Measurements from ENCODE around the gene ATRNL1. TPM values are rescaled to one million over a fixed set of nuclear protein-coding genes. Genes with fewer than 3 reads are reported as not detected.

Gene ATRNL1
- total and polyA plus RNA-seq, 12 donors: 4.8 to 217 (median 92.4) TPM

DNA sequence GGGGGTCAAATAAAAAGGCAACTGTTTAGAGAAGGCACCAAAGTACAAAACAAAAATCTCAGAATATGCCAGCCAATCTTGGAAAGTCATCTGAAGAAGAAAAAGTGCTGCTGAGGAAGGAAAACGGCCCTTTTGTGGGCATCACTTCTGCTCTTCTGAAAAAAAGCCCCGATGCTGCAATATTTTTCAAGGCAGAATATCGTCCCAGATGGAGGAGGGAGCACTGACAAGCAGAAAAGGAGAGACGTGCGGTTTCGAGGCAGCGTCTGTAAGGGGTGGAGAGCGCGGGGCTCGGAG is 959 bp upstream of the ATRNL1 start:
- H3K4me1 ChIP-seq (replicated peaks in 1 of 2): peaks cover 0 to 9% of the 10 kb centered on the region in 2 donors
- peak overlapping the region in 4 of 5 donors; percentile 74 to 97 (median 82) for H3K27ac ChIP-seq
- no peaks in the 10 kb centered on the region for H3K27me3 ChIP-seq
- 0 to 3% (median 2%) methylated on average over 10 of the region's 10 CpGs for WGBS, 4 donors
- H3K4me3 ChIP-seq: peak overlapping the region in 3 of 4 donors; percentile 46 to 88 (median 69)
- H3K9me3 ChIP-seq (replicated peaks in 1 of 3): no peaks in the 10 kb centered on the region
- no peaks in the 10 kb centered on the region for H3K36me3 ChIP-seq (replicated peaks in 1 of 2)
- no peak for DNase-seq
- TF ChIP-seq, protein P1, sequence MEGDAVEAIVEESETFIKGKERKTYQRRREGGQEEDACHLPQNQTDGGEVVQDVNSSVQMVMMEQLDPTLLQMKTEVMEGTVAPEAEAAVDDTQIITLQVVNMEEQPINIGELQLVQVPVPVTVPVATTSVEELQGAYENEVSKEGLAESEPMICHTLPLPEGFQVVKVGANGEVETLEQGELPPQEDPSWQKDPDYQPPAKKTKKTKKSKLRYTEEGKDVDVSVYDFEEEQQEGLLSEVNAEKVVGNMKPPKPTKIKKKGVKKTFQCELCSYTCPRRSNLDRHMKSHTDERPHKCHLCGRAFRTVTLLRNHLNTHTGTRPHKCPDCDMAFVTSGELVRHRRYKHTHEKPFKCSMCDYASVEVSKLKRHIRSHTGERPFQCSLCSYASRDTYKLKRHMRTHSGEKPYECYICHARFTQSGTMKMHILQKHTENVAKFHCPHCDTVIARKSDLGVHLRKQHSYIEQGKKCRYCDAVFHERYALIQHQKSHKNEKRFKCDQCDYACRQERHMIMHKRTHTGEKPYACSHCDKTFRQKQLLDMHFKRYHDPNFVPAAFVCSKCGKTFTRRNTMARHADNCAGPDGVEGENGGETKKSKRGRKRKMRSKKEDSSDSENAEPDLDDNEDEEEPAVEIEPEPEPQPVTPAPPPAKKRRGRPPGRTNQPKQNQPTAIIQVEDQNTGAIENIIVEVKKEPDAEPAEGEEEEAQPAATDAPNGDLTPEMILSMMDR (IDR thresholded peaks at IDR 0.05): no peak
- no peak for TF ChIP-seq POLR2A (IDR thresholded peaks at IDR 0.05)
- intact Hi-C loops (cut with DNase I): no loop called here

DNA sequence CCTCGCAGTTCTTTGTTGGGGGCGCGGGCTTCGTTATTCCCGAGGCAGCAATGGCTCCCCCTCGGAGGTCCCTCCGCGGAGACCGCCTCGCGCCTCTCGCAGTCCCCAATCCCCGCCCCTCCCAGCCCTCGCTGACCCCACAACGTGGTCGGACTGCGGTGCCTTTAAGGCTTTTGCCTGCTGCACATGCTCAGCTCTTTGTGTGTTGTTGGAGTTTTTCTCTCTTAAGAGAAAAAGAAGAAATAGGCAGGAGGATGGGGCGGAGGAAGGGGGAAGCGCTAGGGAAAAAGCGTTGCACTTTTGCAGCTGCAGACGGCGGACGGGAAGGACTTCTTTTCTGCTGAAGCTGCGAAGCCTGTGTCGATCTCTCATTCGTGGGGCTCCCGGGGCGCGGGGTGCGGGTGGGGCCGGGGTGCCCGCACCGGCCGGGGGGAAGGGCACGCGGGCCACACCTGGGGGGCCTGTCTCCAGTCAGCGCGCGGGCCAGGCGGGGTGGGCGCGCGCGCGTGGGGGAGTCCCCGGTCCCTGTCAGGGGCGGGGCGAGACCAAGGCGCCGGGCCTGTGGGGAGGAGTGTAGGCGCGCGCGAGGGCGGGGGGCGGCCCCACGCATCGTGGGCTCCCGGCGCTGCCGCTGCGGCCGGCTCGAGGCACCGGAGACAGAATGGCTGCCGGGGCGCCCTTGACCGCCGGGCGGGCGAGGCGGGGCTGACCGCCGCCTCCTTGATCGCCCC is 445 bp upstream of the ATRNL1 start:
- Histone ChIP-seq H3K27me3 (no peaks in the 10 kb centered on the region), H3K4me1 (replicated peaks in 1 of 2) (peaks cover 0 to 12% of the 10 kb centered on the region in 2 donors), H3K4me3 (peak overlapping the region; percentile 13 to 88 (median 58)), H3K36me3 (replicated peaks in 1 of 2) (no peaks in the 10 kb centered on the region), H3K9me3 (replicated peaks in 1 of 3) (no peaks in the 10 kb centered on the region), H3K27ac (peak overlapping the region in 4 of 5 donors; percentile 74 to 97 (median 82))
- TF ChIP-seq, protein P1 (IDR thresholded peaks at IDR 0.05): no peak
- peak in 1 of 2 donors; percentile 10 for TF ChIP-seq POLR2A (IDR thresholded peaks at IDR 0.05)
- DNase-seq: peak; percentile 42 to 72 (median 61)
- WGBS, 4 donors: 1% methylated on average over 14 to 74 of the region's 75 CpGs
- intact Hi-C loops (cut with DNase I): no loop called here

DNA sequence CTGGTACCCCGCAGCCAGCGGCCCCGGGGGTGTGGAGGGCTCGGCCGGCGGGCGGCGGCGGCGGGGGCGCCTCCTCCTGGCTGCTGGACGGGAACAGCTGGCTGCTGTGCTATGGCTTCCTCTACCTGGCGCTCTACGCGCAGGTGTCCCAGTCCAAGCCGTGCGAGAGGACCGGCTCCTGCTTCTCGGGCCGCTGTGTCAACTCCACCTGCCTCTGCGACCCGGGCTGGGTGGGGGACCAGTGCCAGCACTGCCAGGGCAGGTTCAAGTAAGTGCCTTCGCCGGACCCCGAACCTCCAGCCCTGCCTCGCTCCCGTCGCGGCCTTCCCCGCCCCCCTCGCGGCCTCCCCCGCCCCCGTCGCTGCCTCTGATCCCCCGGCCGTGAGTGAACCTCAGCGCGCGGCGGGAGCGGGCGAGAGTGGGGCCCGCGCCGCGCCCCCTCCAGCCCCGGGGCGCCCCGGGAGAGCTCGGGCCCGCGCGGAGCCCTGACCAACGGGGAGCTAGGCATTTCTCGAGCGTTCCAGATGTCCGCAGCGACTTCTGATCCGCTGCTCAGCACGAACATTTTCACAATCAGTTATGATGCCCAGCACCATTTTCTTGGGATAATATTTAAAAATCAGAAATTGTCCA is 727 bp downstream of the ATRNL1 start:
- H3K27ac ChIP-seq: peak overlapping the region in 4 of 5 donors; percentile 10 to 97 (median 82)
- peak; percentile 27 to 58 (median 50) for DNase-seq
- WGBS, 4 donors: 0 to 8% (median 2%) methylated on average over 11 to 61 of the region's 61 CpGs

More for the DNA sequence above, 727 bp downstream of the ATRNL1 start:
- intact Hi-C loops (cut with DNase I): no loop called here
- TF ChIP-seq, protein P1 (IDR thresholded peaks at IDR 0.05): no peak
- TF ChIP-seq POLR2A (IDR thresholded peaks at IDR 0.05): no peak
- no peaks in the 10 kb centered on the region for H3K9me3 ChIP-seq (replicated peaks in 1 of 3)
- H3K27me3 ChIP-seq: no peaks in the 10 kb centered on the region
- H3K4me3 ChIP-seq: peak overlapping the region; percentile 22 to 88 (median 52)
- H3K4me1 ChIP-seq (replicated peaks in 1 of 2): peaks cover 0 to 12% of the 10 kb centered on the region in 2 donors
- H3K36me3 ChIP-seq (replicated peaks in 1 of 2): no peaks in the 10 kb centered on the region
